IMR-90 (cell line): ENCODE results near the gene OVCH2. TPM values are rescaled to one million over a fixed set of nuclear protein-coding genes. Genes with fewer than 3 reads are reported as not detected.
"Not testable (repeated sequence)": the region's sequence is repeated elsewhere in the genome, so short reads cannot be mapped to it uniquely, and the experiment has no call there.

ENCODE experiments used
- ATAC-seq: fragments of 200-7000 bp; cut with Tn5 transposase; 2 replicates; pipeline ENCODE4 v1.9.1; 2020; ENCODE audit warnings: low read depth, mild to moderate bottlenecking, moderate library complexity
- BruUV-seq: library from RNA; stranded (reverse); fragments of 400-500 nt; replicated peaks from 2 replicates; lab custom pipeline; 2021; lab: Mats Ljungman, UMichigan
- CTCF ChIA-PET: fragments of 300-600 bp; formaldehyde crosslinking; extraction: SDS; loops from one replicate; lab custom pipeline; 2021; ENCODE audit warnings: antibody characterized with exemption; lab: Yijun Ruan, JAX
- POLR2A ChIA-PET: fragments of 300-600 bp; sonication (Branson Sonifier 250); formaldehyde crosslinking; loops from one replicate; lab custom pipeline; 2022; ENCODE audit warnings: antibody characterized with exemption; ENCODE audit not compliant: unreplicated experiment; lab: Charles Lee
- DNase-seq: peaks from one replicate; pipeline ENCODE4 v3.0.0; 2013
- H2AFZ ChIP-seq: replicated peaks from 2 replicates; pipeline ENCODE3; 2013; ENCODE audit warnings: low read length, mild to moderate bottlenecking; ENCODE audit not compliant: poor library complexity
- H2AK5ac ChIP-seq: 2 replicates; pipeline ENCODE4 v1.6.1; 2013; ENCODE audit warnings: low read depth, low read length, inconsistent platforms
- H2AK9ac ChIP-seq: replicated peaks from 2 replicates; pipeline ENCODE3; 2013; ENCODE audit warnings: mild to moderate bottlenecking, low read depth, low read length, moderate library complexity; ENCODE audit not compliant: poor library complexity
- H2BK120ac ChIP-seq: 2 replicates; pipeline ENCODE4 v1.6.1; 2013; ENCODE audit warnings: low read depth, low read length, inconsistent platforms
- H2BK15ac ChIP-seq: 3 replicates; pipeline ENCODE4 v1.6.1; 2013; ENCODE audit warnings: low read depth, low read length, inconsistent platforms
- H2BK20ac ChIP-seq: 2 replicates; pipeline ENCODE4 v1.6.1; 2013; ENCODE audit warnings: low read depth, mild to moderate bottlenecking, inconsistent platforms, low read length, moderate library complexity
- H2BK5ac ChIP-seq: 2 replicates; pipeline ENCODE4 v1.6.1; 2013; ENCODE audit warnings: mild to moderate bottlenecking, low read depth, low read length, inconsistent platforms; ENCODE audit not compliant: poor library complexity, severe bottlenecking
- H3K14ac ChIP-seq: replicated peaks from 2 replicates; pipeline ENCODE4 v1.6.1; 2013; ENCODE audit warnings: low read depth, low read length, inconsistent platforms
- H3K18ac ChIP-seq: 2 replicates; pipeline ENCODE4 v1.6.1; 2013; ENCODE audit warnings: low read depth, low read length, control low read depth
- H3K23ac ChIP-seq: 2 replicates; pipeline ENCODE4 v1.6.1; 2013; ENCODE audit warnings: low read depth, low read length, inconsistent platforms
- H3K27ac ChIP-seq: 2 replicates; pipeline ENCODE4 v1.5.1; 2013; ENCODE audit warnings: mild to moderate bottlenecking, control low read depth, low read length; ENCODE audit not compliant: insufficient read depth
- H3K27me3 ChIP-seq: 2 replicates; pipeline ENCODE4 v1.6.1; 2013; ENCODE audit warnings: low read length; ENCODE audit not compliant: control insufficient read depth, insufficient read depth
- H3K36me3 ChIP-seq: 2 replicates; pipeline ENCODE4 v1.6.1; 2013; ENCODE audit warnings: low read length, mixed read lengths; ENCODE audit not compliant: control insufficient read depth, insufficient read depth
- H3K4ac ChIP-seq: 2 replicates; pipeline ENCODE4 v1.6.1; 2013; ENCODE audit warnings: low read depth, low read length, inconsistent platforms
- H3K4me1 ChIP-seq: 2 replicates; pipeline ENCODE4 v1.6.1; 2013; ENCODE audit warnings: low read length, mixed read lengths; ENCODE audit not compliant: control insufficient read depth, insufficient read depth
- H3K4me2 ChIP-seq: 2 replicates; pipeline ENCODE4 v1.6.1; 2013; ENCODE audit warnings: low read depth, mild to moderate bottlenecking, control low read depth, low read length, moderate library complexity
- H3K4me3 ChIP-seq: 2 replicates; pipeline ENCODE4 v1.5.1; 2013; ENCODE audit warnings: low read depth, mild to moderate bottlenecking, control low read depth, low read length, moderate library complexity; ENCODE audit not compliant: insufficient read depth
- H3K56ac ChIP-seq: 2 replicates; pipeline ENCODE4 v1.6.1; 2013; ENCODE audit warnings: low read length, inconsistent platforms; ENCODE audit not compliant: insufficient read depth; ENCODE audit errors: extremely low read depth
- H3K79me1 ChIP-seq, 2 experiments: 2 replicates each; pipeline ENCODE4 v1.6.1; 2013; ENCODE audit warnings: low read length in 2 of 2, inconsistent platforms in 1 of 2, low read depth in 1 of 2
- H3K9ac ChIP-seq: 2 replicates; pipeline ENCODE4 v1.6.1; 2013; ENCODE audit warnings: low read depth, low read length, control low read depth
- H3K9me1 ChIP-seq: 2 replicates; pipeline ENCODE4 v1.6.1; 2013; ENCODE audit warnings: low read length, inconsistent platforms; ENCODE audit not compliant: insufficient read depth
- H3K9me3 ChIP-seq: 2 replicates; pipeline ENCODE4 v1.6.1; 2013; ENCODE audit warnings: low read length; ENCODE audit not compliant: control insufficient read depth, insufficient read depth
- H4K20me1 ChIP-seq: 2 replicates; pipeline ENCODE4 v1.6.1; 2013; ENCODE audit warnings: low read length, inconsistent platforms; ENCODE audit not compliant: insufficient read depth
- H4K5ac ChIP-seq: 2 replicates; pipeline ENCODE4 v1.6.1; 2013; ENCODE audit warnings: mild to moderate bottlenecking, low read depth, low read length, control low read depth
- H4K8ac ChIP-seq, 2 experiments: 2 replicates each; pipeline ENCODE4 v1.6.1; 2013; ENCODE audit warnings: low read depth in 2 of 2, low read length in 2 of 2, control low read depth in 1 of 2, inconsistent platforms in 1 of 2
- H4K91ac ChIP-seq: 2 replicates; pipeline ENCODE4 v1.6.1; 2013; ENCODE audit warnings: low read depth, low read length, inconsistent platforms; ENCODE audit not compliant: insufficient read depth
- CEBPB ChIP-seq: IDR thresholded peaks from 2 replicates; pipeline ENCODE4 v1.6.1; 2012; ENCODE audit warnings: low read depth, low read length, improper control_type of control experiment
- USF2 ChIP-seq: fragments of 150-350 bp; IDR thresholded peaks from 2 replicates; pipeline ENCODE4 v1.6.1; 2017; ENCODE audit warnings: mild to moderate bottlenecking, antibody characterized with exemption, low read length, low read depth
- WGBS, 2 experiments: methylation state at CpG; one replicate each; pipeline versions ENCODE4 v1.1.5 to v1.1.7; 2013; ENCODE audit warnings: missing lambda C conversion rate in 2 of 2; ENCODE audit not compliant: insufficient read length in 1 of 2; ENCODE audit errors: extremely low coverage in 2 of 2; 5-methylcytosine and 5-hydroxymethylcytosine counted together
- dilution Hi-C: fragments of 300-500 bp; cut with HindIII; formaldehyde crosslinking; loops from one replicate; pipeline ENCODE4 v1.14.3; 2018; ENCODE audit warnings: low sequenced_read_pairs; ENCODE audit not compliant: unreplicated experiment
- in situ Hi-C: fragments of 300-500 bp; cut with MboI; formaldehyde crosslinking; loops from 3 replicates; pipeline ENCODE4 v1.14.3; 2019; ENCODE audit warnings: low sequenced_read_pairs, inconsistent platforms, mixed read lengths
- intact Hi-C: fragments of 100-400 bp; cut with micrococcal nuclease; formaldehyde crosslinking; loops from 2 replicates; pipeline ENCODE4 v1.10.0; 2022
- polyA plus RNA-seq, 3 experiments: library from polyadenylated mRNA; depleted of rRNA; stranded (reverse); fragments of >200 nt; gene quantifications; 2 replicates each; pipeline ENCODE4 v1.2.3, GENCODE V29; 2012; ENCODE audit warnings: low replicate concordance in 1 of 3
- total RNA-seq: library from RNA; depleted of rRNA; stranded (reverse); fragments of >200 nt; gene quantifications from 2 replicates; pipeline ENCODE4 v1.2.3, GENCODE V29; 2012

Gene OVCH2
- total and polyA plus RNA-seq, 2 of the 4 experiments (the other 2 are of a cell fraction) = 0.07 TPM; not detected in 1

- Histone ChIP-seq H3K36me3 (no peaks in the 10 kb centered on the region), H2BK20ac (no peak overlapping the region), H3K18ac (no peak overlapping the region), H2AFZ (no peak overlapping the region), H2BK15ac (no peak overlapping the region), H2BK5ac (no peak overlapping the region), H2AK5ac (no peak overlapping the region), H4K91ac (no peak overlapping the region), H4K5ac (no peak overlapping the region), H3K4me2 (no peak overlapping the region), H3K14ac (no peak overlapping the region), H3K79me1 (no peaks in the 10 kb centered on the region), H3K4me1 (no peaks in the 10 kb centered on the region), H3K9me3 (no peaks in the 10 kb centered on the region), H3K27me3 (no peaks in the 10 kb centered on the region), H3K4me3 (no peak overlapping the region), H3K9me1 (no peaks in the 10 kb centered on the region), H3K56ac (no peak overlapping the region), H4K20me1 (no peaks in the 10 kb centered on the region), H3K9ac (no peak overlapping the region), H3K27ac (no peak overlapping the region), H3K4ac (no peak overlapping the region), H4K8ac (no peak overlapping the region), H3K23ac (no peak overlapping the region), H2BK120ac (no peak overlapping the region), H2AK9ac (no peak overlapping the region)
- dilution Hi-C loops = no loop called here
- in situ Hi-C loops = no loop called here
- ChIA-PET CTCF (no interaction called here), POLR2A (no interaction called here)
- TF ChIP-seq CEBPB (peak; percentile 60), USF2 (no peak)
- ATAC-seq (no peak), DNase-seq (no peak)
- WGBS, 2 experiments = no CpG with 5 or more reads among the region's 2 CpGs
- intact Hi-C loops = no loop called here
- no TSS peak for BruUV-seq
Observed at GRCh38 chr11:7749456-7749855, 43.2 kb upstream of the OVCH2 start.

- H3K4ac ChIP-seq, H2AK5ac ChIP-seq, H2BK20ac ChIP-seq, H4K5ac ChIP-seq, dilution Hi-C loops, ATAC-seq, H4K91ac ChIP-seq, H3K4me2 ChIP-seq, H3K27me3 ChIP-seq, BruUV-seq, POLR2A ChIA-PET, H2BK5ac ChIP-seq, H2AFZ ChIP-seq, H4K20me1 ChIP-seq, H3K36me3 ChIP-seq, H3K9me1 ChIP-seq, H3K79me1 ChIP-seq, H3K9ac ChIP-seq, H3K4me3 ChIP-seq, CTCF ChIA-PET, H3K23ac ChIP-seq, H3K27ac ChIP-seq, H4K8ac ChIP-seq, intact Hi-C loops, H3K14ac ChIP-seq, H2BK120ac ChIP-seq, in situ Hi-C loops, H3K4me1 ChIP-seq, H3K56ac ChIP-seq, H2BK15ac ChIP-seq, H2AK9ac ChIP-seq, H3K9me3 ChIP-seq, DNase-seq, H3K18ac ChIP-seq: not testable (repeated sequence)
- no CpG with 5 or more reads among the region's 14 CpGs for WGBS, 2 experiments
Observed at GRCh38 chr11:7734767-7735166, 28.5 kb upstream of the OVCH2 start.
